ENCODE measurements around the gene ARL14EPL.

The ARL14EPL gene

DNA sequence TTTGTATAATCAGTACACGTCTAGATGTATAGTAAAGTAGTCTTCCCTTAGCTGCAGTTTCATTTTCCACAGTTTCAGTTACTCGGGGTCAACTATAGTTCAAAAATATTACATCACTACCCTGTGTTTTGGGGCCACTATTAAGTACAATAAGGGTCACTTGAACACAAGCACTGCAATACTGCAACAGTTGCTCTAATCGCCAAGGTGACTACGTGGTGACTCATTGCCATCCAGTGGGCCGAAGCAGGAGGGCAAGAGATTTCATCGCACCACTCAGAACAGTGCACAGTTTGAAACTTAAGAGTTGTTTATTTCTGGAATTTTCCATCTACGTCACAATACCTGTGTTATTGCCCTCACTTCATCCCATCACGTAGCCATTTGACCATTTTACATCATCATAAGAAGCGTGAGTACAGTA, at the start of gene ARL14EPL:
TSS of gene ARL14EPL (plus strand) at position 379 of the 424 bp plus-strand sequence. CDS start 18,994 bp downstream, outside the sequence.
- H3K4me3 ChIP-seq (ENCODE audit: low read length) = no peak within 1 kb of the TSS
- DNase-seq (ENCODE audit: low read depth) = peak; percentile 67
- TF ChIP-seq, protein P1, sequence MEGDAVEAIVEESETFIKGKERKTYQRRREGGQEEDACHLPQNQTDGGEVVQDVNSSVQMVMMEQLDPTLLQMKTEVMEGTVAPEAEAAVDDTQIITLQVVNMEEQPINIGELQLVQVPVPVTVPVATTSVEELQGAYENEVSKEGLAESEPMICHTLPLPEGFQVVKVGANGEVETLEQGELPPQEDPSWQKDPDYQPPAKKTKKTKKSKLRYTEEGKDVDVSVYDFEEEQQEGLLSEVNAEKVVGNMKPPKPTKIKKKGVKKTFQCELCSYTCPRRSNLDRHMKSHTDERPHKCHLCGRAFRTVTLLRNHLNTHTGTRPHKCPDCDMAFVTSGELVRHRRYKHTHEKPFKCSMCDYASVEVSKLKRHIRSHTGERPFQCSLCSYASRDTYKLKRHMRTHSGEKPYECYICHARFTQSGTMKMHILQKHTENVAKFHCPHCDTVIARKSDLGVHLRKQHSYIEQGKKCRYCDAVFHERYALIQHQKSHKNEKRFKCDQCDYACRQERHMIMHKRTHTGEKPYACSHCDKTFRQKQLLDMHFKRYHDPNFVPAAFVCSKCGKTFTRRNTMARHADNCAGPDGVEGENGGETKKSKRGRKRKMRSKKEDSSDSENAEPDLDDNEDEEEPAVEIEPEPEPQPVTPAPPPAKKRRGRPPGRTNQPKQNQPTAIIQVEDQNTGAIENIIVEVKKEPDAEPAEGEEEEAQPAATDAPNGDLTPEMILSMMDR (IDR thresholded peaks at IDR 0.05; ENCODE audit: insufficient read depth, low read depth, low read length, missing control alignments) = peak; percentile 33

DNA sequence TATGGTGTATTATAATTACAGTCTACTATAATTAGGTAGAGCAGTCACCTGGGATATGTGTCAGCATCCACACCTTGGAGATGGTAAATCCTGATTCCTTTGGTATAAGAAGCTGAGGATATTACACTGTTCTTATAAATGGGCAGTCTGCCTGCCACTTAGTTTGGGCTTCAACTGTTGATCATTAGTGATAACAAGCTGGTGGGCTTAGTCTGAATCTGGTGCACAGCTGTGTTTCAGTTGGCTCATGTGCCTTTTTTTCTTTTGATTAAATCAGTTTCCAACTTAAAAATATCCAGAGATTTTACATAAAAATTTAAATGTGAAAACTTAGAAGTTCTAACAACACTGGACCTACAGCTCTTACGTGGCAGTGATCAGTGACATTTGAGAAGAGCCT, 48.8 kb upstream of the ARL14EPL start:
- TF ChIP-seq, protein P1 (IDR thresholded peaks at IDR 0.05; ENCODE audit: insufficient read depth, low read depth, low read length, missing control alignments) = no peak
- no peak for DNase-seq (ENCODE audit: low read depth)
- no peak overlapping the region for H3K4me3 ChIP-seq (ENCODE audit: low read length)

DNA sequence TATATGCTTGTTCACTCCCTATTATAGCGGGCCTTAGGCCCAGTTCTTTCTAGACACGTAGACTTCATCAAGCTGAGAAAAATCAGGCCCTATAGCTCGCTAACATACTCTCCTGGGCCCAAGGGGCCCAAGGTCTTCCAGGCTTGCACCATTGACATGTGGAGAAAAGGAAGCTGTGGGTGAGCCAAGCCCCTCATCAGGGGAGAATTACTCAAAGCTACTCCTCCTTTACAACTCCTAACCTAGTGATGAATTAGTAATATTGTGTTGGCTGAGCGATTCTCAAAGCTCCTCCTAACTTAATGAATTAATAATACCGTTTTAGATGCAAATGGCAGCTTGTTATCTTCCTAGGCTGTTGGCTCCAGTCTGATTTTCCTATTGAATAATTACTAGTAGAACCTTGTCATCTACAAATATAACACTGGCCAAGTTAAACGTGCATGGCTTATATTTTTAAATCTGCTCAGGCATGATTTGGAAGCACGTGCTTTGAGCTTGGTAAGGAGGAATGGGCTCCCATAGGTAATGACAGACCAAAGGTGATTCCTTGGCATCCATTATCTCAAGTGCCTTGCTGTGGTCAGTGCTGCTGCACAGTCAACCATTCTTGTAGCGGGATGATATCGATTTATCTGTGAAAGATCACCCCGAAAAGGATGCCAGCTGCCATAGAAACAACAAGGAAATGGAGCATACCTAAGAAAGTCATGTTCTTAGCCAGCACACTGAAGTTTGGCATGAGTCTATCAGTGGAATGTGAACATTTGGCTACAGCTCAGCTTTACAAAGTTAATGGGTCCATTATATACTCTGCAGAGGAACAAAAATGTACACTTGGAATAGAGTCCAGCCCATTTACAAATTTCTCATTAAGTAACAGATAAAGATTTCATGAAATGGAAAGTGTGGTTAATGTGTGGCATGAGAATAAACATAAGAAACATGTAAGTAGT, 46.2 kb upstream of the ARL14EPL start:
- no peak overlapping the region for H3K4me3 ChIP-seq (ENCODE audit: low read length)
- no peak for DNase-seq (ENCODE audit: low read depth)
- TF ChIP-seq, protein P1 (IDR thresholded peaks at IDR 0.05; ENCODE audit: insufficient read depth, low read depth, low read length, missing control alignments) = no peak

DNA sequence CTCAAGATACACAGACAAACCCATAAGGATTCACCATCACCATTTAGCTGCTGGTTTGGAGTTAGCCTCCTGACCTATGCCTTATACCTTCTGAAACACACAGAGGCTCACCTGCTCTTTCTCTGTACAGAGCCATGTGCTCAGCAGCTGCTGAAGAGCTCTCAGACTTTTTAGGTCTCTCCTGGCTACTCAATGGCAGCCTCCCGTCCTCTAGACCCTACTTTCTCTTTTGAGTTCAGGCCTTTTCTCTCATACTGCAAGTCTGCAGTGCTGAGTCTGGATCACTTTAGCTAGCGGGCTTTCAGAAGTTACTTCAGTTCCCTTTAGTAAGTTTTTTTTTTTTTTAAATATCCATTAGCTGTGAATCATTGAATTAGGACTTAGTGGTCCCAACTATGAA, 44.3 kb upstream of the ARL14EPL start:
- H3K4me3 ChIP-seq (ENCODE audit: low read length) = no peak overlapping the region
- TF ChIP-seq, protein P1 (IDR thresholded peaks at IDR 0.05; ENCODE audit: insufficient read depth, low read depth, low read length, missing control alignments) = no peak
- no peak for DNase-seq (ENCODE audit: low read depth)

DNA sequence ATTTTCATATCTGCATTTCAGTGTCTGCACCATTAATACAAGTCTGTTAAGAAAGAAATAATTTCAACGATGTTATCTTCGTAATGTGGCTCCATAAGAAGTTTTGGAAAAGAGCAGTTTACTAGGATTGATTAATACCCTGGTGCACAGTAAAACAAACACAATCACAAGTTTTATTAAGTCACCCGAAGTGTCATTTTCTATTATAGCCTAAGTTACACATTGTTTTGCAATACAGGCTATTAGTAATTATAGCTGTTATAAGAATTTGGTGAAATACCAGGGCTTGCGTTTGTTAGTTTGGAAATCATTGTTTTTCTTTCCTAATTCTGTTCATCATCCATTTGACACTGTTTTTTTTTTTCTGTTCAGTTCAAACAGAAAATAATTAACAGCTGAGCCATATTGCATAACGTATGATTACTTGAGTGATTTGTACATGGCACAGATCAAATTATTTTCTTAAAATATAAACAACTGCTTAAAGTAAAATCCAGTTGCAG, 39.4 kb upstream of the ARL14EPL start:
- H3K4me3 ChIP-seq (ENCODE audit: low read length) = no peak overlapping the region
- TF ChIP-seq, protein P1 (IDR thresholded peaks at IDR 0.05; ENCODE audit: insufficient read depth, low read depth, low read length, missing control alignments) = no peak
- no peak for DNase-seq (ENCODE audit: low read depth)

DNA sequence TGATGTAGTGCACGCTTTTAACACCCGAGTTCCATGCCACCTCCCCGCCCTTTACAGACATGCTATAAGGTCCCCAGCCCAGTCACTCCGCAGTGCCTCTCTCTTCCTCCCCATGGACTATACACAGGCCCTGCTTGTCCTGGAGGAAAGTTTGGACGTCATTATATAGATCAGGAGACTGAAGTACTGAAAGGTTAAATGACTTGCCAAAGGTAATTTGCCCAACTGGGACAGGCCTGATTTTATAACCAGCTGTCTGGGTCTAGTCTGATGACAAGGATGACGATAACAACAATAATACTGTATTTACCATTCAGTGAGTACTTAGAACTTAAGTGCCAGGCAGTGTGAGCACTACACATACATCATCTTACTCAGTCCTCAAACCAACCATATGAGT, 36.9 kb upstream of the ARL14EPL start:
- TF ChIP-seq, protein P1 (IDR thresholded peaks at IDR 0.05; ENCODE audit: insufficient read depth, low read depth, low read length, missing control alignments) = no peak

More for the DNA sequence above, 36.9 kb upstream of the ARL14EPL start:
- H3K4me3 ChIP-seq (ENCODE audit: low read length) = no peak overlapping the region
- no peak for DNase-seq (ENCODE audit: low read depth)

Measured in epithelial cell of esophagus (primary cell).